CD8-positive, alpha-beta memory T cell (primary cell): ENCODE results near the gene IL17F. TPM values are rescaled to one million over a fixed set of nuclear protein-coding genes. Genes with fewer than 3 reads are reported as not detected.

ENCODE experiments used
- CTCF ChIA-PET: fragments of 350-600 bp; sonication (Branson Sonifier 250); formaldehyde crosslinking; loops from one replicate; lab custom pipeline; 2021; ENCODE audit warnings: antibody characterized with exemption; lab: Charles Lee
- POLR2A ChIA-PET: fragments of 350-600 bp; sonication (Branson Sonifier 250); formaldehyde crosslinking; loops from one replicate; lab custom pipeline; 2021; ENCODE audit warnings: antibody characterized with exemption; lab: Charles Lee
- DNase-seq, 5 donors: peaks; one replicate each; pipeline versions ENCODE4 v3.0.0 to v3.0.0-alpha.2; 2020 to 2022; ENCODE audit warnings: mixed read lengths in 1 of 5
- H3K27ac ChIP-seq: one replicate; pipeline ENCODE4 v1.7.0; 2013; ENCODE audit warnings: low read depth, mild to moderate bottlenecking, low read length, moderate library complexity
- H3K27me3 ChIP-seq: 2 replicates; pipeline ENCODE4 v1.7.0; 2013; ENCODE audit warnings: low read length, mild to moderate bottlenecking; ENCODE audit not compliant: insufficient read depth, poor library complexity, severe bottlenecking
- H3K36me3 ChIP-seq: 2 replicates; pipeline ENCODE4 v1.7.0; 2013; ENCODE audit warnings: mild to moderate bottlenecking, low read length, moderate library complexity; ENCODE audit not compliant: insufficient read depth
- H3K4me1 ChIP-seq: 2 replicates; pipeline ENCODE4 v1.7.0; 2013; ENCODE audit warnings: mild to moderate bottlenecking, low read length, moderate library complexity; ENCODE audit not compliant: insufficient read depth
- H3K4me3 ChIP-seq: 2 replicates; pipeline ENCODE4 v1.7.0; 2013; ENCODE audit warnings: mild to moderate bottlenecking, low read length
- H3K9me3 ChIP-seq: 2 replicates; pipeline ENCODE4 v1.7.0; 2013; ENCODE audit warnings: mild to moderate bottlenecking, low read length
- H3K27ac Mint-ChIP-seq, 8 donors: one replicate each; pipeline ENCODE4 v1.8.0; 2020 to 2021; ENCODE audit warnings: mixed read lengths in 8 of 8, mild to moderate bottlenecking in 6 of 8, inconsistent platforms in 3 of 8, moderate library complexity in 3 of 8
- H3K27me3 Mint-ChIP-seq, 2 donors: one replicate each; pipeline ENCODE4 v1.8.0; 2020 to 2021; ENCODE audit warnings: mixed read lengths in 2 of 2, mild to moderate bottlenecking in 1 of 2, moderate library complexity in 1 of 2
- H3K36me3 Mint-ChIP-seq, 3 donors: one replicate each; pipeline ENCODE4 v1.8.0; 2020 to 2021; ENCODE audit warnings: mixed read lengths in 3 of 3, inconsistent platforms in 1 of 3, mild to moderate bottlenecking in 1 of 3
- H3K4me1 Mint-ChIP-seq, 3 donors: one replicate each; pipeline ENCODE4 v1.8.0; 2020 to 2021; ENCODE audit warnings: mixed read lengths in 3 of 3, inconsistent platforms in 1 of 3, mild to moderate bottlenecking in 1 of 3
- H3K4me3 Mint-ChIP-seq, 7 donors: one replicate each; pipeline ENCODE4 v1.8.0; 2020 to 2021; ENCODE audit warnings: mixed read lengths in 7 of 7, mild to moderate bottlenecking in 6 of 7, moderate library complexity in 4 of 7, inconsistent platforms in 2 of 7
- H3K9me3 Mint-ChIP-seq, 5 donors: one replicate each; pipeline ENCODE4 v1.8.0; 2020 to 2022; ENCODE audit warnings: mixed read lengths in 5 of 5, mild to moderate bottlenecking in 3 of 5, moderate library complexity in 2 of 5, inconsistent platforms in 1 of 5
- polyA plus RNA-seq: library from polyadenylated mRNA; unstranded; fragments of 300-500 nt; fragmentation: Illumina TruSeq; gene quantifications from one replicate; pipeline ENCODE4 v1.2.3, GENCODE V29; 2021
- total RNA-seq, 2 experiments: library from RNA; stranded (reverse); gene quantifications; one replicate each; pipeline ENCODE4 v1.2.3, GENCODE V29; 2021

IL17F gene
- total and polyA plus RNA-seq, 3 experiments from 2014 or later = 0.84 to 2.3 TPM; not detected in 1

DNA sequence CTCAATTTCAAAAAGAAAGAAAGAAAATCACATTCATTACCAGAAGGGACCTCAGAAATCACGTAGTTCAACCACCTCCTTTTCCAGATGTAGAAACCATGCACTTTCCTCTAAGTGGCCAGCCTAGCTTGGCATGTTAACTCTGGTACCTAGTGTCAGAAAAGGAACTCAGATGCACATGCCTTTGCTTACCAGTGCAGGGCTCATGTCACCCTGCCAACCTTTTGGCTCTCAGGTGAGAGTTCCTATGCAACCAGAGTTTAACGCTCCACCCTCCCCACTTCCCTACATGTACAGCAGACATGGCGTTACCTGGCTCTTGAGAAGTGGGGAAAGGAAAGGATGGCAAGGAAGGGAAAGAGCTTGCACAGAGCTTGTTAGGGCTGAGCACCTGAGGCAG, 16.3 kb upstream of the IL17F start:
- Histone ChIP-seq H3K4me1 (no peaks in the 10 kb centered on the region), H3K4me3 (no peak overlapping the region), H3K27me3 (no peaks in the 10 kb centered on the region), H3K36me3 (peaks cover 16% of the 10 kb centered on the region), H3K27ac (no peak overlapping the region), H3K9me3 (no peaks in the 10 kb centered on the region)
- no peak for DNase-seq
- no peaks in the 10 kb centered on the region for H3K9me3 Mint-ChIP-seq
- H3K36me3 Mint-ChIP-seq = peaks cover 6 to 40% (median 14%) of the 10 kb centered on the region in 3 donors
- H3K27me3 Mint-ChIP-seq = peaks cover 0 to 8% of the 10 kb centered on the region in 2 donors
- no peak overlapping the region for H3K4me3 Mint-ChIP-seq
- POLR2A ChIA-PET = no interaction called here
- peak overlapping the region in 2 of 8 donors; percentile 19 to 26 for H3K27ac Mint-ChIP-seq
- CTCF ChIA-PET = no interaction called here
- peaks cover 6 to 10% (median 8%) of the 10 kb centered on the region in 3 donors for H3K4me1 Mint-ChIP-seq

GRCh38 chr6:52255434-52255833, 11.1 kb upstream of the IL17F start:
- POLR2A ChIA-PET = no interaction called here
- CTCF ChIA-PET = interaction anchor here (1.5 kb wide), 1 partner anchor 9 kb away, joined by 6 read pairs; no protein-coding TSS in a partner anchor
- H3K9me3 Mint-ChIP-seq = no peaks in the 10 kb centered on the region
- Histone ChIP-seq H3K4me3 (no peak overlapping the region), H3K4me1 (no peaks in the 10 kb centered on the region), H3K36me3 (no peaks in the 10 kb centered on the region), H3K27ac (no peak overlapping the region), H3K27me3 (peaks cover 11% of the 10 kb centered on the region), H3K9me3 (no peaks in the 10 kb centered on the region)
- peaks cover 35 to 44% of the 10 kb centered on the region in 2 donors for H3K27me3 Mint-ChIP-seq
- no peak overlapping the region for H3K4me3 Mint-ChIP-seq
- H3K27ac Mint-ChIP-seq = no peak overlapping the region
- H3K4me1 Mint-ChIP-seq = peaks cover 0 to 7% (median 3%) of the 10 kb centered on the region in 3 donors
- no peaks in the 10 kb centered on the region for H3K36me3 Mint-ChIP-seq
- DNase-seq = no peak

- CTCF ChIA-PET = interaction anchor here (1.5 kb wide), 1 partner anchor 9 kb away, joined by 6 read pairs; no protein-coding TSS in a partner anchor
- DNase-seq = no peak
Measured at GRCh38 chr6:52254731-52255378, 10.6 kb upstream of the IL17F start.

DNA sequence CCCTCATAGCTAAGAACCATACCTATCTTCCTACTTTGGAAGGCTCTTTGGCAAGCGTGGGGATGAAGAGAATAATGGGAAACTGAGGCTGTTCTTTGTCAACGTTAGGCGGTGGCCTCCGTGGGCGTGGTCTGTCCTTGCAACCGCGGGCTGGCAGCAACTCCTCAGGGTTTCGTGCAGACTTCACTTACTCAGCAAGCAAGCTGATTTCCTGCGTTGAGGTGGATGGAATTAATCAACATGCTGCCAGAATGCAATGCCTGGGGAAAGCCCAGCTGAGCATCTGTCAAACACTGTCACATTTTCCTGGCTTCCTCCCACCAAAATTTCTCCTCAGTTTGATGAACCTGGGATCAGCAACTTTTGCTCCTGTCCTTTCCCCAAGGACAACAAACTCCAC, 9.2 kb upstream of the IL17F start:
- no peaks in the 10 kb centered on the region for H3K4me1 ChIP-seq
- no peak overlapping the region for H3K4me3 Mint-ChIP-seq
- POLR2A ChIA-PET = no interaction called here

More at GRCh38 chr6:52254731-52255378, 10.6 kb upstream of the IL17F start:
- H3K36me3 Mint-ChIP-seq = no peaks in the 10 kb centered on the region
- Histone ChIP-seq H3K36me3 (no peaks in the 10 kb centered on the region), H3K9me3 (no peaks in the 10 kb centered on the region), H3K4me3 (no peak overlapping the region), H3K4me1 (no peaks in the 10 kb centered on the region), H3K27ac (no peak overlapping the region), H3K27me3 (peaks cover 11% of the 10 kb centered on the region)
- POLR2A ChIA-PET = no interaction called here
- H3K27me3 Mint-ChIP-seq = peaks cover 35 to 48% of the 10 kb centered on the region in 2 donors
- H3K9me3 Mint-ChIP-seq = no peaks in the 10 kb centered on the region
- H3K27ac Mint-ChIP-seq = no peak overlapping the region
- peaks cover 0 to 7% (median 3%) of the 10 kb centered on the region in 3 donors for H3K4me1 Mint-ChIP-seq
- no peak overlapping the region for H3K4me3 Mint-ChIP-seq

DNA sequence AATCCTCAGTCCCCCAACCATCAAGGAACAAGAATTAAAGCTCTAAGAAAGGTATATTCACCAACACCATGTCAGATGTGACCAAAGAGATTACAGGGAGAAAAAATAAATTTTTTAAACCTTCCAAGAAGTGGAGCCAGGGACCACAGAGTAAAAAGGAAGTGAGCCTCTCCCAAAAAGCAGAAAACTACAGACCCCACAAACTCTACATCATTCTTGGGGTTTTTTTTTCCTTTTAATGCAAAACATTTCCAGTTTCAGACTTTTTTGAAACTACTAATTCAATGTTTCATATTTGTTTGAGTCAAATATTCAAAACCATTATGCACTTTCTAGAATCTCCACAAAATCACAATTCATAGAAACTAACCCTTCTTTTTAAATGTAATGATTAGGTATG, 6.8 kb upstream of the IL17F start:
- Histone ChIP-seq H3K36me3 (no peaks in the 10 kb centered on the region), H3K4me1 (no peaks in the 10 kb centered on the region), H3K27me3 (peaks cover 11% of the 10 kb centered on the region), H3K9me3 (no peaks in the 10 kb centered on the region), H3K4me3 (no peak overlapping the region), H3K27ac (no peak overlapping the region)
- no peak overlapping the region for H3K4me3 Mint-ChIP-seq
- peaks cover 34 to 80% of the 10 kb centered on the region in 2 donors for H3K27me3 Mint-ChIP-seq
- no peak for DNase-seq
- CTCF ChIA-PET = no interaction called here
- no peaks in the 10 kb centered on the region for H3K9me3 Mint-ChIP-seq
- POLR2A ChIA-PET = no interaction called here
- peaks cover 0 to 7% (median 3%) of the 10 kb centered on the region in 3 donors for H3K4me1 Mint-ChIP-seq
- no peak overlapping the region for H3K27ac Mint-ChIP-seq
- no peaks in the 10 kb centered on the region for H3K36me3 Mint-ChIP-seq

More for the DNA sequence above, 9.2 kb upstream of the IL17F start:
- CTCF ChIA-PET = interaction anchor here (0.8 kb wide), 1 partner anchor 91 kb away, joined by 3 read pairs; no protein-coding TSS in a partner anchor
- Histone ChIP-seq H3K27ac (no peak overlapping the region), H3K36me3 (no peaks in the 10 kb centered on the region), H3K4me3 (no peak overlapping the region), H3K9me3 (no peaks in the 10 kb centered on the region), H3K27me3 (peaks cover 11% of the 10 kb centered on the region)
- Mint-ChIP-seq H3K4me1 (peaks cover 0 to 7% (median 3%) of the 10 kb centered on the region in 3 donors), H3K27ac (no peak overlapping the region), H3K27me3 (peaks cover 37 to 61% of the 10 kb centered on the region in 2 donors), H3K9me3 (no peaks in the 10 kb centered on the region), H3K36me3 (no peaks in the 10 kb centered on the region)
- no peak for DNase-seq

DNA sequence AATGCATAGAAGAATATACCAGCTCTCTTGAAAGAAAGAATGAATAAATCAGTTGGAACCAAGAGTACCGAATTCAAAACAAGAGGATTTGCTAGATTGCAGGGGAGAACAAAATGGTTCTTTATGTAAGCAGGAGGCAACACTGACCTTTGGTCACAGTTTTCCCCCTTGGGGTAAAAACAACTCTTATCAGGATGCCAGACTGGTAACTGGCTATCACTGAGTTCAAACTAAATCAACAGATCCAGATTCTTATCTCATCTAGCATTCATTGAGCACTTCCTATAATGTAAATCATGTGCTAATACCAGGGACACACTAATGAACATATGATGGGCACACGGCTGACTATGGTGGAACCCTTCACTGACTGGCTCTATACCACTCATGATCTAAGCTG, 4.8 kb upstream of the IL17F start:
- peaks cover 27 to 74% of the 10 kb centered on the region in 2 donors for H3K27me3 Mint-ChIP-seq
- H3K9me3 Mint-ChIP-seq = no peaks in the 10 kb centered on the region
- no peak overlapping the region for H3K4me3 Mint-ChIP-seq

DNA sequence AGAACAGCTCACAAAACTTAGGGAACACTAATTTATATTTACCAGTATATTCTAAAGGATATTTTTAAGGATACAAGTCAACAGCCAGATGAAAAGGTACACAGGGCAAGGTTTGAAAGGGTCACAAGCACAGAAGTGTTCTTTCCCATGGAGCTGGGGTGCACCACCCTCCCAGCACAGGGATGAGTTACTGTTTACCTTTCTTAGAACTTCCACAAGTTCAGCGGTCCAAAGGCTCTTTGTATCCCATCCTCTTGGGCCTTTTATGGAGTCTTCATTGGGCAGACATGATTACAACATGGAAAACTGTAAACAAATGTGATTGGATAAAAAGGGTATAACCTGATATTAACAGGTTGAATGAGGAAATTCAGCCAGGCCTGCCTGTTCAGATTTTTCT, 1.1 kb upstream of the IL17F start:
- Mint-ChIP-seq H3K36me3 (no peaks in the 10 kb centered on the region), H3K4me1 (no peaks in the 10 kb centered on the region), H3K27ac (no peak overlapping the region), H3K9me3 (no peaks in the 10 kb centered on the region), H3K4me3 (no peak overlapping the region), H3K27me3 (peaks cover 12 to 62% of the 10 kb centered on the region in 2 donors)
- no peak for DNase-seq
- ChIA-PET POLR2A (no interaction called here), CTCF (no interaction called here)
- no peaks in the 10 kb centered on the region for H3K9me3 ChIP-seq
- no peak overlapping the region for H3K27ac ChIP-seq
- H3K36me3 ChIP-seq = no peaks in the 10 kb centered on the region
- H3K4me3 ChIP-seq = no peak overlapping the region
- H3K4me1 ChIP-seq = no peaks in the 10 kb centered on the region
- H3K27me3 ChIP-seq = no peaks in the 10 kb centered on the region

More for the DNA sequence above, 4.8 kb upstream of the IL17F start:
- CTCF ChIA-PET = no interaction called here
- Mint-ChIP-seq H3K4me1 (peaks cover 0 to 6% (median 3%) of the 10 kb centered on the region in 3 donors), H3K36me3 (no peaks in the 10 kb centered on the region), H3K27ac (no peak overlapping the region)
- no peak for DNase-seq
- Histone ChIP-seq H3K36me3 (no peaks in the 10 kb centered on the region), H3K4me1 (no peaks in the 10 kb centered on the region), H3K9me3 (no peaks in the 10 kb centered on the region), H3K4me3 (no peak overlapping the region), H3K27ac (no peak overlapping the region), H3K27me3 (peaks cover 9% of the 10 kb centered on the region)
- POLR2A ChIA-PET = no interaction called here

DNA sequence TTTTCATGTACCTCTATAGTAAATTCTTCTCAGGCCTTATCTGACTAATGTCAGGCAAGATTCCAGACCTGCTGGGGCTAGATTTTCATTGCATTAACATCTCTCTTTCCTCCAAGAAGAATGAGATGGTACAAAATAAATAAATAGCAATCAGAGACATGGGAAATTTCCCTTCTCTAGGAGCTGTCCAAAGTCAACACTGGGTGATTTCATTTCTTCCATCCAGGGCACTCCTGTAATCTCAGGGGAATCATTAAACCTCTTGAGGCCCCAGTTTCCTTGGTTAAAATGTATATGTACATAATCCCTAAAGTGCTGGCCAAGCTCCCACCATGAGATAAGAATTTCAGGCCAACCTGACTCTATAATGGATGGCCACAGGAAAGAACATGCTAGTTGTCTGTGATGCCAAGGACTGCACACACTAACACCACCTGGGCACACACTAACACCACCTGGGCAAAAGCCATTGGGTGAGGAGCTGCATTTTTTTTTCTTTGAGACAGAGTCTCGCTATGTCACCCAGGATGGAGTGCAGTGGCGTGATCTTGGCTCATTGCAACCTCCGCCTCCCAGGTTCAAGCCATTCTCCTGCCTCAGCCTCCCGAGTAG, 912 bp downstream of the IL17F start:
- CTCF ChIA-PET = interaction anchor here (1.3 kb wide), 1 partner anchor 19 kb away, joined by 5 read pairs; no protein-coding TSS in a partner anchor
- H3K27me3 Mint-ChIP-seq = peaks cover 9 to 54% of the 10 kb centered on the region in 2 donors
- H3K4me3 ChIP-seq = no peak overlapping the region
- H3K4me1 Mint-ChIP-seq = no peaks in the 10 kb centered on the region
- no peak overlapping the region for H3K4me3 Mint-ChIP-seq
- no peak overlapping the region for H3K27ac ChIP-seq
- no peaks in the 10 kb centered on the region for H3K4me1 ChIP-seq
- H3K27me3 ChIP-seq = no peaks in the 10 kb centered on the region
- H3K27ac Mint-ChIP-seq = no peak overlapping the region
- no peaks in the 10 kb centered on the region for H3K36me3 Mint-ChIP-seq
- H3K9me3 Mint-ChIP-seq = no peaks in the 10 kb centered on the region
- no peak for DNase-seq
- no peaks in the 10 kb centered on the region for H3K9me3 ChIP-seq
- POLR2A ChIA-PET = no interaction called here
- H3K36me3 ChIP-seq = no peaks in the 10 kb centered on the region
